ENCODE measurements around the gene KITLG.
"Not testable (repeated sequence)": the region's sequence is repeated elsewhere in the genome, so short reads cannot be mapped to it uniquely, and the experiment has no call there.

KITLG gene

GRCh38 chr12:88575361-88575970 lies 4.8 kb downstream of the KITLG start:
- no peak for DNase-seq (ENCODE audit: low read depth)

DNA sequence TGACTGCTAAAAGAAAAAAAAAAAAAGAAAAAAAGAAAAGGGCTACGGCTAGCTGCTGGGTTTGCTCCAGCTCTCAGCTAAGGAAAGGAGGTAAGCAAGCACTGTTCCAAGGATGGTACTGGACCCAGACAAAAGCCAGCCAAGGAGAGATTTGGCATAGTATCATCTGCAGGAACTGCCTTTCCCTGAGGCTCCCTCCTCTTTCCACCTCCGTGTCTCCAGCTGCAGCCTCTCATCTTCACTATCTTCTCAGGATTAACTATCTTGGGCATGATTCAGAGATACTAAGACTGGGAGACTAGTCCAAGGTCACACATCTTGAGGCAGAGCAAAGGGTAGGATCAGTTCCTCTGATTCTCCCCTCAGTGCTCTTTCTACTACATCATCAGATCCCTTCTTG lies 6.0 kb downstream of the KITLG start:
- no peak for DNase-seq (ENCODE audit: low read depth)

DNA sequence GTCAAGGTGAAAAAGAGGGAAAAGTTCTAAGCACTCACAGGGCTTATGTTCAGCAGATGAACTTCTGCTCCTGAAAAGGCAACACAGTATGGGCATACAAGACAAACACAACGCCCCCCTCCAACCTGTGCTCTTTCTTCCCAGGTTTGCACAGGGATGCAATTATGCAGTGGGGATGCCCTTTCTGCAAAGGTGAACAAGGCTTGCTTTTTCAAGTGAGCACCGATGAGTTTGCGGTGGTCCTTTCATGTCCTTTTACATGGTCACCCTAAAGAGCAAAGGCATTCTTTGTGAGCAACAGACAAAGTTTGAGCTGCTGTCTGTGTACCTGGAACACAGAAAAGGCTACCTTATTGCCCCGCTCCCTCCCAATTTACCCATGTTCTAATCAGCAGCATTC lies 6.7 kb downstream of the KITLG start:
- no peak for DNase-seq (ENCODE audit: low read depth)

DNA sequence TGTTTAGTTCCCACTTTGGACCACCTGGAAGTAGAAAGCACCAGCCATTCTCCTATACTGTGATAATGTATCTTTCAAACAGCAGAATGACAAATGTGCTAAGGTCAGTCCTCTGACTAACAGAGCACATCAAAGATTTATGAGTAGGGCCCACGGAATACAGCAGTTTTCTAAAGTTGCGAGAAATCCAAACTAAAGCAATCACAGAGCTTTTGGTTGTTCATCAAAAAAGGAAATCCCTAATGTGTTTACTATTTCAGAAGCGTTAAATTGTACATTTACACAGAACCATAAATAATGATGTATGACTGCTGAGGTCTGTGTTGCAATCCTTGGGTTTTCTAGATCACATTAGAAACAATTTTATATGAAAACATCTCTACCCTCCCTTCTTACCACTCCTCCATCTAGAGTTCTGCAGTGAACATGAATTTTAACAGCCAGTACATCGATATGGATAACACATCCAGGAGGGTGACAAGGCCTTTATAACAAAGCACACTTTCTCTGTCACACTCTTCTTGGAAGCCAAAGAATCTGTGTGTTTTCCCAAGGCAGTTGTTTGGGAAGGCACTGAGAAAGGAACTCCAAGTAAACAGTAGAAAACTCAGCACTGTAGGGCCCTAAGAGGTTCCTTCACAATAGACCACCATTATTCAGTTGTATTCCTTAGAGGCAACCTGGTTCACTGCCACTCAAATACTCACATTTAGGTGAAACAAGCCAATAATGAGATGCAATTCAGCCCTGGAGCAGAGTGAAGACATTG lies 7.3 kb downstream of the KITLG start:
- DNase-seq (ENCODE audit: low read depth): no peak

- DNase-seq (ENCODE audit: low read depth): no peak
These were observed 8.7 kb downstream of the KITLG start for GRCh38 chr12:88571543-88571942.

- DNase-seq (ENCODE audit: low read depth): no peak
These were observed 10.2 kb downstream of the KITLG start for GRCh38 chr12:88570103-88570502.

- DNase-seq (ENCODE audit: low read depth): no peak
These were observed 13.8 kb downstream of the KITLG start for GRCh38 chr12:88566430-88566829.

DNA sequence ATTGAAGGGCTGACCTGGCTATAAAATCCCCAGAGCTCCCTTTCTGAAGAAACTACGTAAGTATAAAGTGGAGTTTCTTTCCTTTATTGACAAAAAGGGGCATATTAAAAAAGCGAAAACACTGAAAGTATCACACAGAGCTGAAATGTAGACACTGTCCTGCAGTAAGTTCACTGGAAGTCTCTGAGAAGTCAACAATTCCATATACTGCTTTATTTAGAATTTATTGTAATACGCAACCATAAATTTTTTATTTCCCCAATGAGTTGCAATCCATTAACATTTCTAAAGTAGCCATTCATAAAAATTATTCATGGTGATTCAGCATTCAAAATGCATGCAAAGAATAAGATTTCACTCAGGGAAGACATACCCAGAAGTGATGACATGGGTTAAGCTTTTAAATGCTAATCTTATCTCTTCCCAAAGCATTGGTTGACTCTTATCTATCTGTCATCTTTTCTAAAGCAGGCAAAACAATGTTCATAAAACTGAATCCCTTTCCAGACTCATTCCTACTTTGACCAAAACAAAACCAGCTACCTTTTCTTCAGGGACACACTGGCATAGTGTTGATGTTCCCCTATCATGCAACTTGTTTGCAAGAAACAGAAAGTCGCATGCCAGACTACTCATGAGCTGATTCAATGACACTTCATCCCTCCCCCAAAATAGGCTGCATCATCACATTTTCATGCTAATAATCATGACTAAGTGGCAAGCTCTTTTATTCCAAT lies 17.3 kb downstream of the KITLG start:
- DNase-seq (ENCODE audit: low read depth): no peak

- DNase-seq (ENCODE audit: low read depth): no peak
These were observed 18.1 kb downstream of the KITLG start for GRCh38 chr12:88562151-88562550.

GRCh38 chr12:88559772-88560171 lies 20.5 kb downstream of the KITLG start:
- DNase-seq (ENCODE audit: low read depth): no peak

DNA sequence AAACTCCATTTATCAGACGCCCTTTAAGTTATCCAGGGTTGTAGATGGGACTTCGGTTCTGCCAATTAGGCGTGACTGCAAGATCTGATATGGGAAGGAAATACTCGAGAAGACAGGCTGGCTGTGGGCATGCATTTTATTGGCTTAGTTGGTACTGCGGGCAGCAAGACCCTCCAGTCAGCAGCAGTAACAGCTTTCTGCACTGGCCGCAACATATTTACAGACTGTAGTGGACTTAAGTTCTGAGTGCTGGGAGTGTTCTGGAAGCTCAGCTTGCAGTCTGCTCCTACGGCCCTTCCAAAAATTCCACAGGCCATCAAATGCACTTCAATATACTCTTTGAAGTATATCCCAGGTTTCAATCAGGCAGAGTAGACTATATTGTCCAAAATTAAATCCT lies 21.1 kb downstream of the KITLG start:
- no peak for DNase-seq (ENCODE audit: low read depth)

- no peak for DNase-seq (ENCODE audit: low read depth)
These were observed 21.9 kb downstream of the KITLG start for GRCh38 chr12:88558340-88558867.

- DNase-seq (ENCODE audit: low read depth): no peak
These were observed 24.0 kb downstream of the KITLG start for GRCh38 chr12:88556213-88556774.

DNA sequence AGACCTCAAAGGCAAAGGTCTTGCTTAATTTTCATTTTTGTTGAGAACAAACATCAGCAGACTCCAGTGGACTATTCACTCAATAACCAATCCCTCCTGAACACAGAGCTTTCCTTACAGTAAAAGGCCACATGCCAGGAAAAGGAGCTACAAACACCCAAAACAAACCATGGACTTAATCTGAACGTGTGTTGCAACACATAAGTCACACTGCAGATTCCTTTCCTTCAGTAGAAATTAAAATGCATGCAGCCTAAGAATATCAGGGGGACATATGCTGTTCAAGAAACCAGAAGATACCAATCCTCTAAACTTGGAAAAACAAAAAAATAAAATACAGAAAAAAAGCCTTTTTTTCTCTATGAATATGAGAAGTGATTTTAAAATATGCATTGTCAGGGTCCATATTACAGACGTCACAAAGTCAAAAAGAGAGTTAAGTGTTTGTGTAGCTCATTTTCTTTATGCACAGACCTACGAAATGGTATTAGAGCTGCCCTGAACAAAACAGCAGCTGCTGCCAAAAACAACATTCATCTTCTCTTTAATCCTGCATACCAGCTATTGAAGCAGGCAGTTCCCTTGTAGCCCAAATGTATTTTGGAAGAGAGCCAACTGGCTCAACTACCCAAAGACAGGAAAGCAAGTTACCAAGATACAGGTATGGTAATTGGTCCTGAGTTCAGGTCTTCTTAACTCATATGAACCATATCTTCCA lies 26.2 kb downstream of the KITLG start:
- DNase-seq (ENCODE audit: low read depth): no peak

DNA sequence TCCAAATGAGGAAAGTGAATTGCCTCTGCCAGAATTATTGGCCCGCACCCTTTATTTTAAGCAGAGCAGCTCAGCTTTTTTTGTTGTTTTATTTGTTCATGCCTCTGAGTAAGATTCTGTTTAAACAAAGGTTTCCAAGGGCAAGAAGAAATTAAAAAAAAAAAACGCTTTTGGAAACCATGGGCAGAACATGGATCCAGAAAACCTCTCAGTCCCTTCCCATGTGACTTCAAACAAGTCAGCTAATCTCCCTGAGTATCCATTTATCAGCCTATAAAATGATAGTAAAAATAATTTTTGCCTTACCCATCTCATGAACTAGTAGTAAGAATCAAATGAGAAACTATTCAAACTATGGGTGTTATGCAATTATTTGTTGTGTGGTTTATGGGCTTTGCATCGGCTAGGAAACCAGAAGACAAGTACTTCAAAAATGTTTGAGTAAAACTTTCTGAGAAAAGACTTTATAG lies 27.6 kb downstream of the KITLG start:
- no peak for DNase-seq (ENCODE audit: low read depth)

GRCh38 chr12:88549929-88550328 lies 30.3 kb downstream of the KITLG start:
- DNase-seq (ENCODE audit: low read depth): no peak

GRCh38 chr12:88547949-88548348 lies 32.3 kb downstream of the KITLG start:
- not testable (repeated sequence) for DNase-seq (ENCODE audit: low read depth)

GRCh38 chr12:88546853-88547252 lies 33.4 kb downstream of the KITLG start:
- DNase-seq (ENCODE audit: low read depth): no peak

DNA sequence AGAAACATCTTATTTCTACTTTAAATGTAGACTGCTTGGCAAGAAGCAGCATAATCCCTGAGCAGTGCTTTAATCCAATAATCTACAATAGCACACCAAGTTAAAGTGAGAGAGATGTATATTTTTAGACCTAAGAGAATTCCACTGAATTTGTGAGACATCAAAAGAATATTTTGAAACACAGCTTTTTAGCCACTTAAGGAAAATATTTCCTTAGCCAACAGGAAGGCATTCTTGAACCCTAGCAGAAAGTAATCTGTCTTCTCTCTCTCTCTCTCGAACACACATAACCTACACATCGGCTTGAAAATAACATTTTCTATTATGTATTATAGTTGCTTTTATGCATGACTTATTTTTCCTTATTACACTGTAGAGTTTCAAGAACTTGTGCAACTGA lies 34.0 kb downstream of the KITLG start:
- no peak for DNase-seq (ENCODE audit: low read depth)

GRCh38 chr12:88544991-88545980 lies 35.0 kb downstream of the KITLG start:
- DNase-seq (ENCODE audit: low read depth): no peak

DNA sequence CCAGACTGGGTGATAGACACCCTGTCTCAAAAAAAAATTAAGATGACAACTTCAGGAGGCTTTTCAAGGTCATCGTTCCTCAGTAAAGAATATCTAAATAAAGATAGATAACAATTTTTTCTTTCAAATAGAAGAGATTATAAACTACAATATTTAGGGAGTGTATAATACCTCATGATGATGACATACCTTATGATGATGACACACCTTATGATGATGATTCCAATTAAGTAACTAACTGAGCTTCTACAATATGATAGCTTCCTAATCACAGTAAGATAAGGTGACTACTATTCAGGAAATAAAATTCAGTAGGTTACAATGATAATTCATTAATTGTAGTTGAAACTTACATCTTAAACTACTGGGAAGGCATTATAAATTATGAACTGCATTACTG lies 40.4 kb downstream of the KITLG start:
- no peak for DNase-seq (ENCODE audit: low read depth)
